GM18498 (cell line): ENCODE measurements around the gene SERPING1.

Experiments
- ATAC-seq: cut with Tn5 transposase; IDR thresholded peaks from one replicate; pipeline ENCODE4 v1.9.1; 2021; ENCODE audit warnings: mild to moderate bottlenecking, moderate library complexity; ENCODE audit not compliant: unreplicated experiment

SERPING1 gene

GRCh38 chr11:57638005-57638781 lies 40.7 kb downstream of the SERPING1 start:
- ATAC-seq = no peak

- no peak for ATAC-seq
Observed at GRCh38 chr11:57638811-57639320, 41.4 kb downstream of the SERPING1 start.

GRCh38 chr11:57639321-57640067 lies 42.0 kb downstream of the SERPING1 start:
- ATAC-seq = no peak

GRCh38 chr11:57640068-57640800 lies 42.7 kb downstream of the SERPING1 start:
- no peak for ATAC-seq

- no peak for ATAC-seq
Observed at GRCh38 chr11:57641011-57641807, 43.7 kb downstream of the SERPING1 start.

- no peak for ATAC-seq
Observed at GRCh38 chr11:57643802-57644201, 46.3 kb downstream of the SERPING1 start.

GRCh38 chr11:57644748-57645688 lies 47.5 kb downstream of the SERPING1 start:
- ATAC-seq = peak; percentile 71

GRCh38 chr11:57645689-57646085 lies 48.2 kb downstream of the SERPING1 start:
- no peak for ATAC-seq

GRCh38 chr11:57646194-57646798 lies 48.8 kb downstream of the SERPING1 start:
- no peak for ATAC-seq

- ATAC-seq = no peak
Observed at GRCh38 chr11:57646799-57647303, 49.4 kb downstream of the SERPING1 start.

- no peak for ATAC-seq
Observed at GRCh38 chr11:57647372-57647771, 49.9 kb downstream of the SERPING1 start.

- ATAC-seq = no peak
Observed at GRCh38 chr11:57647960-57648800, 50.7 kb downstream of the SERPING1 start.

GRCh38 chr11:57648801-57649735 lies 51.6 kb downstream of the SERPING1 start:
- no peak for ATAC-seq

GRCh38 chr11:57649826-57650738 lies 52.6 kb downstream of the SERPING1 start, which contains the start of gene YPEL4:
Gene YPEL4 (minus strand): TSS chr11:57649912. CDS start chr11:57647107, 2,805 bp downstream.
- no peak for ATAC-seq

- ATAC-seq = no peak
Observed at GRCh38 chr11:57650739-57651090, 53.2 kb downstream of the SERPING1 start.

GRCh38 chr11:57651408-57651807 lies 53.9 kb downstream of the SERPING1 start:
- ATAC-seq = no peak
